ENCODE data around the gene LMO4. TPM values are rescaled to one million over a fixed set of nuclear protein-coding genes. Genes with fewer than 3 reads are reported as not detected.

LMO4 gene
- total RNA-seq, 4 donors from 2014 or later, result 38.7 to 178 (median 60.9) TPM

DNA sequence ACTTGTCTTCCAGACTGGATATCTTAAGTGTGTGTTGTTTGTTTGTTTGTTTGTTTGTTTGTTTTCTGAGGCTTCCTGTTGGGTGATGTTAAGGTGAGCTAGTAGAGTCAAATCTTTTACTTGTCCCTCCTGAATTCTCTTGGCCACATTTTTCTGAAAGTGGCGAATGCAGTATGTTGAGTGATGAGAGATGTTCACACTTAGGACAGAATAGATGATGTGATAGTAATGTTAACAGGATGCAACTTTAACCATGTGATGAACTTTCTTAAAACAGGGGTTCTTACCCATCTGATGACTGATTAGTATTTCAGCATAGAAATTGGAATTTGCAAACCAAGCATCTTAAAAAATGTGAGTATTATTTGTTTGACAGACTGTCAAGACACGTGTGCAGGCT lies 40.2 kb downstream of the LMO4 start:
- H3K27ac ChIP-seq, result no peak overlapping the region
- TF ChIP-seq POLR2A (IDR thresholded peaks at IDR 0.05), result no peak
- TF ChIP-seq, protein P1, sequence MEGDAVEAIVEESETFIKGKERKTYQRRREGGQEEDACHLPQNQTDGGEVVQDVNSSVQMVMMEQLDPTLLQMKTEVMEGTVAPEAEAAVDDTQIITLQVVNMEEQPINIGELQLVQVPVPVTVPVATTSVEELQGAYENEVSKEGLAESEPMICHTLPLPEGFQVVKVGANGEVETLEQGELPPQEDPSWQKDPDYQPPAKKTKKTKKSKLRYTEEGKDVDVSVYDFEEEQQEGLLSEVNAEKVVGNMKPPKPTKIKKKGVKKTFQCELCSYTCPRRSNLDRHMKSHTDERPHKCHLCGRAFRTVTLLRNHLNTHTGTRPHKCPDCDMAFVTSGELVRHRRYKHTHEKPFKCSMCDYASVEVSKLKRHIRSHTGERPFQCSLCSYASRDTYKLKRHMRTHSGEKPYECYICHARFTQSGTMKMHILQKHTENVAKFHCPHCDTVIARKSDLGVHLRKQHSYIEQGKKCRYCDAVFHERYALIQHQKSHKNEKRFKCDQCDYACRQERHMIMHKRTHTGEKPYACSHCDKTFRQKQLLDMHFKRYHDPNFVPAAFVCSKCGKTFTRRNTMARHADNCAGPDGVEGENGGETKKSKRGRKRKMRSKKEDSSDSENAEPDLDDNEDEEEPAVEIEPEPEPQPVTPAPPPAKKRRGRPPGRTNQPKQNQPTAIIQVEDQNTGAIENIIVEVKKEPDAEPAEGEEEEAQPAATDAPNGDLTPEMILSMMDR (IDR thresholded peaks at IDR 0.05), result no peak
- H3K36me3 ChIP-seq, result no peaks in the 10 kb centered on the region
- intact Hi-C loops (cut with DNase I; ENCODE audit: low total_unique reads), result no loop called here
- no peaks in the 10 kb centered on the region for H3K9me3 ChIP-seq
- no peaks in the 10 kb centered on the region for H3K4me1 ChIP-seq
- no peak overlapping the region for H3K4me3 ChIP-seq
- no peak for DNase-seq
- H3K27me3 ChIP-seq, result no peaks in the 10 kb centered on the region

DNA sequence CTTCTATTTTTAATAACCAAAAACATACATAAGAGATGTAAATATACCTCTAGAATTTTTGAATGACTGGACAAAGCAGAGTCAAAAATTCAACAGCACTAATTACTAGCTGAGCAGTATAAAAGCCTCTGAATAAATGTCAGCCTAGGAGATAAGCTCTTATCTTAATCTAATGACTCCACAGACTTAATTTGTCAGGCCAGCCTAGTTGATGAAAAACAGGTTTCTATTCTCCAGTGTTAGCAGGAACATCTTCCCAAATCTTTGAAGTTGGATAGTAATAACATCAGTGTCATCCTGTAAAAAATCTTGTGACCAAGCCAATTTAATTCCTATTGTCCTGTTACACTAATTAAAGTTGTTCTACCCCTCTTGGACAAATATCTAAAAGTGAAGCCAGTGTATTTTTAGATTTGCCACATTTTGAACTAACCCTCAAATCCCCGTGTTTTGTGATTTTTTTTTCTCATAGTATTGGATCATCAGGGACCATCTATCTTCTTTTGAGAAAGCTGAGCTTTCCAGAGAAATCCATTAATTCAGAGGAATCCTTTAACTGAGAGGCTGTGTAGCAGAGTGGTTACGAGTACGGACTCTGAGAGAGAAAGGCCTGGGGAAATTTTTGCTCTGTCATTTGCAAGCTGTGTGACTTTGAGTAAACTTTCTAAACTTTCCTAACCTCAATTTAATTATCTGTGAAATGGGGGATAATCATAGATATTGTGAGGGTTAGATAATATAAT lies 41.2 kb downstream of the LMO4 start:
- intact Hi-C loops (cut with DNase I; ENCODE audit: low total_unique reads), result no loop called here
- no peak for DNase-seq
- no peaks in the 10 kb centered on the region for H3K36me3 ChIP-seq
- H3K27me3 ChIP-seq, result no peaks in the 10 kb centered on the region
- no peaks in the 10 kb centered on the region for H3K4me1 ChIP-seq
- no peak overlapping the region for H3K4me3 ChIP-seq
- H3K9me3 ChIP-seq, result no peaks in the 10 kb centered on the region
- TF ChIP-seq, protein P1 (IDR thresholded peaks at IDR 0.05), result no peak
- TF ChIP-seq POLR2A (IDR thresholded peaks at IDR 0.05), result no peak
- no peak overlapping the region for H3K27ac ChIP-seq

DNA sequence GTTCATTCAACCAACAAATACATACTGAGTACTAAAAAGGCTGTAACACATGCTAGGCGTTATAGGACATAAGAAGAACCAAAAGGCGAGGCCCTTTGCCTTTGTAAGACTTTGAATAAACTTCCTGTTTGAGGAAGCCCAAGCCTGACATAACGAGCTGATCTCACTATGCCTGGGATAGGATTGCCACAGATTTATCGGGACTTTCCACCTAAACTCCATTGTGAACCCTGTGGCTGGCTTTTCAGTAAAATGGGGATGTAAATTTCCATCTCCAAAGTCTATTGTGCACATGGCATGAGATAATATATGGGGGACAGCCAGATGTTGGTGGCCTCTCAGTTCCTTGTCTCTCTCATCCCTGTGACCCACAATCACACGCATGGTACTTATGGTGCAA lies 41.9 kb downstream of the LMO4 start:
- intact Hi-C loops (cut with DNase I; ENCODE audit: low total_unique reads), result no loop called here
- no peaks in the 10 kb centered on the region for H3K4me1 ChIP-seq
- H3K27ac ChIP-seq, result no peak overlapping the region
- TF ChIP-seq, protein P1 (IDR thresholded peaks at IDR 0.05), result no peak
- TF ChIP-seq POLR2A (IDR thresholded peaks at IDR 0.05), result no peak
- H3K9me3 ChIP-seq, result peaks cover 0 to 1% of the 10 kb centered on the region in 2 donors
- no peak for DNase-seq
- no peaks in the 10 kb centered on the region for H3K27me3 ChIP-seq
- H3K36me3 ChIP-seq, result no peaks in the 10 kb centered on the region
- no peak overlapping the region for H3K4me3 ChIP-seq

DNA sequence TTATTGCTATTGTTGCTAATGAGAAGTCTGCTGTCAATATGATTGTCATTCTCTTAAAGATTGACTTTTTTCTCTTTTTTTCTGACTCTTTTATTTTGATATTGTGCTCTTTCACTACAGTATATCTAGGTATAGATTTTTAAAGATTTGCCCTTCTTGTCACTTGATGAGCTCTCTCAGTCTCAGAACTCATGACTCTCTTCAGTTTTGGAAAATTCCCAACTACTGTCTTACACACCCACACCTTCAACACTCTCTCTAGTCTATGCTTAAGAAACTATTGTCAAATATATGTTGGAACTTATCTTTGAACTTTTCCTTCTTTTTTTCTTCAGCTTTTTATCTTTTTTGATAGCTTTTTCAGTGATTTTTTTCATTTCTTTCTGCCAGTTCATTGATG lies 50.6 kb downstream of the LMO4 start:
- no peak for DNase-seq
- peaks cover 0 to 6% of the 10 kb centered on the region in 2 donors for H3K9me3 ChIP-seq
- intact Hi-C loops (cut with DNase I; ENCODE audit: low total_unique reads), result no loop called here
- no peak overlapping the region for H3K4me3 ChIP-seq
- H3K27me3 ChIP-seq, result no peaks in the 10 kb centered on the region
- no peaks in the 10 kb centered on the region for H3K36me3 ChIP-seq
- H3K4me1 ChIP-seq, result no peaks in the 10 kb centered on the region
- no peak overlapping the region for H3K27ac ChIP-seq
- no peak for TF ChIP-seq POLR2A (IDR thresholded peaks at IDR 0.05)
- TF ChIP-seq, protein P1 (IDR thresholded peaks at IDR 0.05), result no peak

DNA sequence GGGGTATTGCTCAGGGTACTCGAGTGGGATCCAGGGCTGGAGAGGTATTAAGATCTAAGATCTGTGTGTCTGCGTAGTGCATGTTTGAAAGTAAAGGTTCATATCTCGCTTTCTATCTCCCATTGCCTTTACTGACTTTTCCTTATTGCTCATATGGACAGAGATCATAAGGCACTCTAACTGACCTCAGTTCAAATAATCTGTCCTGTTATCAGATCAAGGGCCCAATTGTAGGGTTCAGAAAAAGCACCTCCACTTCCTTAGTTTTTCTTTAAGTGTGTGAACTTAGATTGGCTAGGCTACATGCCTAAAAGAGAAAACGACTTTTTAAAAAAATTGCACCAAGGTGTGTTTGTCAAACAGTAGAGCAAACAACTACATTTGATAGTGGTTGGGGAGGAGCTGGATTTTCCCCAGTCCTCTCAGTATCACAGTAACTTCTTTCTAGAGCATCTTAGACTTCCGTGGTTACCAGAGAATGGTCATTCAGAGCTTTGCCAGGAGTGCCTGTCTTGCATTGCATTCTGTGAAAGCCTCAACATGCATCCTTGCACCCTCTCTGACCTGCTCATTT lies 57.6 kb downstream of the LMO4 start:
- H3K4me3 ChIP-seq, result no peak overlapping the region
- no peaks in the 10 kb centered on the region for H3K36me3 ChIP-seq
- intact Hi-C loops (cut with DNase I; ENCODE audit: low total_unique reads), result loop anchor here (5.0 kb wide), 1 partner anchor 871 kb away; no protein-coding TSS in a partner anchor
- H3K4me1 ChIP-seq, result no peaks in the 10 kb centered on the region
- DNase-seq, result no peak
- TF ChIP-seq, protein P1 (IDR thresholded peaks at IDR 0.05), result no peak
- TF ChIP-seq POLR2A (IDR thresholded peaks at IDR 0.05), result no peak
- no peaks in the 10 kb centered on the region for H3K9me3 ChIP-seq
- no peaks in the 10 kb centered on the region for H3K27me3 ChIP-seq
- no peak overlapping the region for H3K27ac ChIP-seq

All from uterus (tissue), 4 donors.